K562 (cell line): Measurements from ENCODE around the gene KLC1. TPM values are rescaled to one million over a fixed set of nuclear protein-coding genes. Genes with fewer than 3 reads are reported as not detected.

Experiments used
- ATAC-seq: fragments of 200-7000 bp; cut with Tn5 transposase; 3 replicates; pipeline ENCODE4 v1.9.1; 2020; ENCODE audit warnings: moderate library complexity
- BruUV-seq: library from RNA; stranded (reverse); fragments of 400-500 nt; replicated peaks from 2 replicates; lab custom pipeline; 2021; lab: Mats Ljungman, UMichigan
- CTCF ChIA-PET: fragments of 300-600 bp; formaldehyde crosslinking; extraction: SDS; loops from one replicate; lab custom pipeline; 2021; ENCODE audit warnings: low intra/inter-chr PET ratio; lab: Yijun Ruan, JAX
- POLR2A ChIA-PET: fragments of 300-600, 350-650 bp; sonication (Branson Sonifier 250); formaldehyde crosslinking; extraction: SDS; loops from one replicate; lab custom pipeline; 2021; ENCODE audit warnings: antibody characterized with exemption, inconsistent platforms; lab: Yijun Ruan, JAX
- DNase-seq, 4 experiments: peaks; one replicate each; pipeline versions ENCODE4 v3.0.0 to v3.0.0-alpha.2; 2011 to 2018; ENCODE audit warnings: low spot score in 3 of 4, mixed read lengths in 3 of 4; ENCODE audit errors: extremely low read depth in 1 of 4
- FAIRE-seq: peaks from 2 replicates; lab custom pipeline; 2011; peaks lifted over from hg19 to GRCh38; lab: Jason Lieb, UNC
- H2AFZ ChIP-seq: 2 replicates; pipeline ENCODE4 v1.6.0; 2011; ENCODE audit warnings: low read depth, low read length, control low read depth, inconsistent platforms
- H3K27ac ChIP-seq: fragments of 200-600 bp; 3 replicates; pipeline ENCODE4 v1.8.0; 2011; ENCODE audit warnings: low read depth, mild to moderate bottlenecking, control low read depth, inconsistent platforms, low read length, moderate library complexity, mixed read lengths; ENCODE audit errors: extremely low read depth
- H3K27me3 ChIP-seq, 2 experiments: fragments of 300-600 bp in 1 of 2; 2 replicates in 1 of 2; 3 replicates in 1 of 2; pipeline versions ENCODE4 v1.6.0 to v1.8.0; 2011; ENCODE audit warnings: inconsistent platforms in 2 of 2, low read length in 2 of 2, mild to moderate bottlenecking in 1 of 2, mixed read lengths in 1 of 2, moderate library complexity in 1 of 2; ENCODE audit not compliant: control insufficient read depth in 2 of 2, insufficient read depth in 2 of 2
- H3K36me3 ChIP-seq: fragments of 300-600 bp; 3 replicates; pipeline ENCODE4 v1.8.0; 2011; ENCODE audit warnings: mild to moderate bottlenecking, low read length, inconsistent platforms; ENCODE audit not compliant: control insufficient read depth, insufficient read depth
- H3K4me1 ChIP-seq, 2 experiments: fragments of 200-600 bp in 1 of 2; replicated peaks in 1 of 2; 2 replicates in 1 of 2; 3 replicates in 1 of 2; pipeline versions ENCODE4 v1.5.1 to v1.8.0; 2011; ENCODE audit warnings: inconsistent platforms in 2 of 2, low read length in 2 of 2, mild to moderate bottlenecking in 1 of 2, mixed read lengths in 1 of 2, moderate library complexity in 1 of 2; ENCODE audit not compliant: control insufficient read depth in 2 of 2, insufficient read depth in 2 of 2
- H3K4me2 ChIP-seq: 2 replicates; pipeline ENCODE4 v1.6.1; 2011; ENCODE audit warnings: low read length, control low read depth, inconsistent platforms, mixed read lengths; ENCODE audit not compliant: insufficient read depth
- H3K4me3 ChIP-seq: fragments of 200-600 bp; sonication (generic), shearing (Covaris generic); 2 replicates; pipeline ENCODE4 v1.5.1; 2016; ENCODE audit warnings: control low read depth, inconsistent platforms
- H3K79me2 ChIP-seq: fragments of 200-600 bp; 3 replicates; pipeline ENCODE4 v1.8.0; 2011; ENCODE audit warnings: low read length, inconsistent platforms; ENCODE audit not compliant: control insufficient read depth, insufficient read depth
- H3K9ac ChIP-seq, 2 experiments: 2 replicates each; pipeline versions ENCODE4 v1.6.0 to v1.6.1; 2011; ENCODE audit warnings: low read depth in 2 of 2, low read length in 2 of 2, control low read depth in 1 of 2, inconsistent platforms in 1 of 2, mild to moderate bottlenecking in 1 of 2, mixed read lengths in 1 of 2; ENCODE audit not compliant: insufficient read depth in 1 of 2
- H3K9me1 ChIP-seq: one replicate; pipeline ENCODE4 v1.6.0; 2011; ENCODE audit warnings: inconsistent platforms, mild to moderate bottlenecking, low read length, moderate library complexity; ENCODE audit not compliant: control insufficient read depth, insufficient read depth
- H3K9me3 ChIP-seq: replicated peaks from 2 replicates; pipeline ENCODE4 v1.5.1; 2011; ENCODE audit warnings: low read depth, low read length, inconsistent platforms; ENCODE audit not compliant: control insufficient read depth, insufficient read depth
- H4K20me1 ChIP-seq: replicated peaks from 2 replicates; pipeline ENCODE4 v1.6.1; 2011; ENCODE audit warnings: low read length, inconsistent platforms, mixed read lengths; ENCODE audit not compliant: control insufficient read depth, insufficient read depth
- CC2D1A ChIP-seq: fragments of 450-650 bp; IDR thresholded peaks from 2 replicates; pipeline ENCODE4 v1.6.1; 2017; ENCODE audit warnings: mild to moderate bottlenecking
- HDAC2 ChIP-seq: fragments of 450-650 bp; IDR thresholded peaks from 2 replicates; pipeline ENCODE4 v1.6.1; 2016; ENCODE audit warnings: mild to moderate bottlenecking
- MEIS2 ChIP-seq: fragments of 450-650 bp; IDR thresholded peaks from 2 replicates; pipeline ENCODE4 v1.6.1; 2014; ENCODE audit warnings: mild to moderate bottlenecking; ENCODE audit not compliant: partially characterized antibody
- PHB2 ChIP-seq: fragments of 450-650 bp; IDR thresholded peaks from 2 replicates; pipeline ENCODE4 v1.6.1; 2017; ENCODE audit warnings: low read depth
- PHF8 ChIP-seq: fragments of 200-600 bp; sonication (generic); IDR thresholded peaks from 2 replicates; pipeline ENCODE4 v1.6.1; 2012; ENCODE audit warnings: mixed run types, mild to moderate bottlenecking, inconsistent platforms, low read length, moderate library complexity, borderline replicate concordance
- POLR2AphosphoS5 ChIP-seq: IDR thresholded peaks from 2 replicates; pipeline ENCODE4 v1.6.1; 2011; ENCODE audit warnings: mild to moderate bottlenecking, low read depth, low read length, moderate library complexity; ENCODE audit not compliant: control insufficient read depth, insufficient read depth
- SMARCC2 ChIP-seq: fragments of 450-650 bp; IDR thresholded peaks from 2 replicates; pipeline ENCODE4 v1.6.1; 2017; ENCODE audit warnings: antibody characterized with exemption, moderate library complexity, mild to moderate bottlenecking, low read depth
- VEZF1 ChIP-seq: fragments of 200-800 bp; sonication (Bioruptor generic); IDR thresholded peaks from 2 replicates; pipeline ENCODE4 v1.6.1; 2017; ENCODE audit warnings: missing genetic modification characterization, missing compliant biosample characterization
- ZEB2 ChIP-seq: fragments of 450-650 bp; IDR thresholded peaks from 2 replicates; pipeline ENCODE4 v1.6.1; 2016
- ZNF274 ChIP-seq: IDR thresholded peaks from 2 replicates; pipeline ENCODE4 v1.6.1; 2011; ENCODE audit warnings: low read depth, mild to moderate bottlenecking, low read length, moderate library complexity, borderline replicate concordance
- ZNF79 ChIP-seq: fragments of 250-450 bp; sonication (Bioruptor Pico); IDR thresholded peaks from 2 replicates; pipeline ENCODE4 v1.4.0; 2020; ENCODE audit warnings: low read depth, mild to moderate bottlenecking, moderate library complexity
- WGBS: fragments of 100-300 bp; shearing (Covaris generic); methylation state at CpG from one replicate; pipeline ENCODE4 v1.1.6; 2016; ENCODE audit warnings: low coverage, mixed read lengths; ENCODE audit not compliant: insufficient coverage; ENCODE audit errors: missing lambda C conversion rate; 5-methylcytosine and 5-hydroxymethylcytosine counted together
- in situ Hi-C: fragments of 300-500 bp; cut with MboI; formaldehyde crosslinking; loops from 4 replicates; pipeline ENCODE4 v1.15.0; 2018; ENCODE audit warnings: inconsistent platforms, mixed read lengths
- intact Hi-C: fragments of 100-400 bp; cut with micrococcal nuclease; formaldehyde crosslinking; loops from 2 replicates; pipeline ENCODE4 v1.14.2; 2022
- polyA plus RNA-seq, 8 experiments: library from polyadenylated mRNA; depleted of rRNA in 4 of 8; stranded (reverse) in 5 of 8; unstranded in 3 of 8; fragments of >200 nt; fragmentation: Nextera tagmentation in 2 of 8; fragmentation: Illumina TruSeq in 1 of 8; extraction: Ambion mirVana in 2 of 8; extraction: Trizol in 1 of 8; gene quantifications; 2 replicates each; pipeline versions ENCODE4 v1.2.1 to v1.2.3, GENCODE V29; 2011 to 2014; ENCODE audit warnings: inconsistent platforms in 1 of 8, missing spikeins in 1 of 8
- total RNA-seq, 7 experiments: library from RNA; depleted of rRNA in 6 of 7; stranded (reverse); fragments of >200 nt in 6 of 7; fragmentation: Illumina TruSeq in 2 of 7; extraction: Trizol in 2 of 7; gene quantifications; 2 replicates each; pipeline versions ENCODE4 v1.2.1 to v1.2.3, GENCODE V29; 2011 to 2021; ENCODE audit warnings: low replicate concordance in 1 of 7
- TF ChIP-seq, protein P1 (sequence below): sonication (generic); formaldehyde crosslinking; IDR thresholded peaks from 2 replicates; pipeline ENCODE4 v1.8.1; 2023; ENCODE audit warnings: mild to moderate bottlenecking, missing genetic modification reagents, moderate library complexity
- TF ChIP-seq, protein P2 (sequence below): sonication (generic); formaldehyde crosslinking; IDR thresholded peaks from 2 replicates; pipeline ENCODE4 v1.8.0; 2022; ENCODE audit warnings: mild to moderate bottlenecking, missing genetic modification reagents, borderline replicate concordance
- TF ChIP-seq, protein P3 (sequence below): fragments of 450-650 bp; IDR thresholded peaks from 2 replicates; pipeline ENCODE4 v1.6.1; 2016; ENCODE audit warnings: borderline replicate concordance

KLC1 gene
- total and polyA plus RNA-seq, 9 of the 15 experiments (the other 6 are each of a cell fraction or from before 2014, with no cell fraction given), result 4.9 to 134 (median 54.8) TPM

DNA sequence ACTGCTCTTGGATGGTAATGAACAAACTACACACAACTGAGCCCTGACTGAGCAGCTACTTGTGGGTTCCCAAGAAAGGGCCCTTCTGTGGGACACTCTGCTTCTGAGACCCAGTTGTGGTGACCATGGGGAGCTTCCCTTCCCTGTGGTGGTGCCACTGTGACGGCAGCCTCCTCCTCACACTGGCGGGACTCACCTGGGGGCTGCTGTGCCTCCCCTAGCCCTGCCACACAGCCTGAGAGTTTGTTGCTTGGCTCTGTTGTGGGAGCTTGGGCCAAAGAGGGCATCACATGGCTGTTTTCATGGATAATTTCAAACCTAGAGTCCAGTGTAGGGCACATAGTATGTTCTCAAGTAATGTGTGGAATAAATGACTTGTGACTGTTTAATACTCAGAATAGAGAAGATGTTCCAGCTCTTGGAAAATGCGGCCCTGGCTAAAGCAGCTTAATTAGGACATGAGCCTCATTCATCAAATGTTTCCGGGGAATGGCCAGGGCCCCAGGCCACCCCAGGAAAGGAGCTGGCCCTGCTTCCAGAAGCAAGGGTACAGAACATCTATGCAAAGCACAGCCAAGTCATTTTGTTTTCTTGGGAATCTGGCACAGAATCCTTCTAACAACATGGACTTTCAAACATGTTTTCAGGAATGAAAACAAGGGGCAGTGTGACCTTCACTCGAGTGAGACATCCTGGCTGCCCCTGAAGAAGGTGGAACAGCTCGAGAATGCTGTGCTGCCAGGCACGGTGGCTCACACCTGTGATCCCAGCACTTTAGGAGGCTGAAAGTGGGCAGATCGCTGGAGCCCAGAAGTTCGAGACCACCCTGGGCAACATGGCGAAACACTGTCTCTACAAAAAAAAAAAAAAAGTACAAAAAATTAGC, 107.8 kb downstream of the KLC1 start:
- Histone ChIP-seq H3K79me2 (no peaks in the 10 kb centered on the region), H4K20me1 (no peaks in the 10 kb centered on the region), H3K9me3 (no peaks in the 10 kb centered on the region), H3K9ac (no peak overlapping the region), H3K27ac (no peak overlapping the region), H3K4me3 (no peak overlapping the region), H2AFZ (no peak overlapping the region), H3K27me3 (peaks cover 0 to 14% of the 10 kb centered on the region in 2 experiments; a peak in 1 of 5 replicates), H3K4me2 (no peak overlapping the region), H3K4me1 (peaks cover 0 to 15% of the 10 kb centered on the region in 2 experiments; a peak in 3 of 5 replicates), H3K9me1 (no peaks in the 10 kb centered on the region), H3K36me3 (peaks cover 20% of the 10 kb centered on the region; the same call in 2 of the 3 replicates)
- FAIRE-seq, result no peak
- 44% methylated on average over 8 of the region's 10 CpGs for WGBS
- ChIA-PET CTCF (no interaction called here), POLR2A (interaction anchor here (1.1 to 1.6 kb wide), 3 partner anchors 12 to 22 kb away, joined by 3 read pairs; partner anchors contain the start of genes XRCC3 and ZFYVE21)
- DNase-seq, result no peak
- intact Hi-C loops, result no loop called here
- in situ Hi-C loops, result no loop called here
- ATAC-seq, result no peak
- no TSS peak for BruUV-seq
- TF ChIP-seq PHF8 (no peak), PHB2 (no peak), POLR2AphosphoS5 (no peak), MEIS2 (no peak), ZNF79 (CRISPR knock-in tag) (no peak), SMARCC2 (no peak), VEZF1 (CRISPR knock-in tag) (no peak), ZNF274 (no peak), ZEB2 (no peak), CC2D1A (no peak), HDAC2 (no peak)
- TF ChIP-seq, protein P1, sequence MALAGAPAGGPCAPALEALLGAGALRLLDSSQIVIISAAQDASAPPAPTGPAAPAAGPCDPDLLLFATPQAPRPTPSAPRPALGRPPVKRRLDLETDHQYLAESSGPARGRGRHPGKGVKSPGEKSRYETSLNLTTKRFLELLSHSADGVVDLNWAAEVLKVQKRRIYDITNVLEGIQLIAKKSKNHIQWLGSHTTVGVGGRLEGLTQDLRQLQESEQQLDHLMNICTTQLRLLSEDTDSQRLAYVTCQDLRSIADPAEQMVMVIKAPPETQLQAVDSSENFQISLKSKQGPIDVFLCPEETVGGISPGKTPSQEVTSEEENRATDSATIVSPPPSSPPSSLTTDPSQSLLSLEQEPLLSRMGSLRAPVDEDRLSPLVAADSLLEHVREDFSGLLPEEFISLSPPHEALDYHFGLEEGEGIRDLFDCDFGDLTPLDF (CRISPR knock-in tag), result no peak
- TF ChIP-seq, protein P2, sequence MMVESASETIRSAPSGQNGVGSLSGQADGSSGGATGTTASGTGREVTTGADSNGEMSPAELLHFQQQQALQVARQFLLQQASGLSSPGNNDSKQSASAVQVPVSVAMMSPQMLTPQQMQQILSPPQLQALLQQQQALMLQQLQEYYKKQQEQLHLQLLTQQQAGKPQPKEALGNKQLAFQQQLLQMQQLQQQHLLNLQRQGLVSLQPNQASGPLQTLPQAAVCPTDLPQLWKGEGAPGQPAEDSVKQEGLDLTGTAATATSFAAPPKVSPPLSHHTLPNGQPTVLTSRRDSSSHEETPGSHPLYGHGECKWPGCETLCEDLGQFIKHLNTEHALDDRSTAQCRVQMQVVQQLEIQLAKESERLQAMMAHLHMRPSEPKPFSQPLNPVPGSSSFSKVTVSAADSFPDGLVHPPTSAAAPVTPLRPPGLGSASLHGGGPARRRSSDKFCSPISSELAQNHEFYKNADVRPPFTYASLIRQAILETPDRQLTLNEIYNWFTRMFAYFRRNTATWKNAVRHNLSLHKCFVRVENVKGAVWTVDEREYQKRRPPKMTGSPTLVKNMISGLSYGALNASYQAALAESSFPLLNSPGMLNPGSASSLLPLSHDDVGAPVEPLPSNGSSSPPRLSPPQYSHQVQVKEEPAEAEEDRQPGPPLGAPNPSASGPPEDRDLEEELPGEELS, result no peak
- TF ChIP-seq, protein P3, sequence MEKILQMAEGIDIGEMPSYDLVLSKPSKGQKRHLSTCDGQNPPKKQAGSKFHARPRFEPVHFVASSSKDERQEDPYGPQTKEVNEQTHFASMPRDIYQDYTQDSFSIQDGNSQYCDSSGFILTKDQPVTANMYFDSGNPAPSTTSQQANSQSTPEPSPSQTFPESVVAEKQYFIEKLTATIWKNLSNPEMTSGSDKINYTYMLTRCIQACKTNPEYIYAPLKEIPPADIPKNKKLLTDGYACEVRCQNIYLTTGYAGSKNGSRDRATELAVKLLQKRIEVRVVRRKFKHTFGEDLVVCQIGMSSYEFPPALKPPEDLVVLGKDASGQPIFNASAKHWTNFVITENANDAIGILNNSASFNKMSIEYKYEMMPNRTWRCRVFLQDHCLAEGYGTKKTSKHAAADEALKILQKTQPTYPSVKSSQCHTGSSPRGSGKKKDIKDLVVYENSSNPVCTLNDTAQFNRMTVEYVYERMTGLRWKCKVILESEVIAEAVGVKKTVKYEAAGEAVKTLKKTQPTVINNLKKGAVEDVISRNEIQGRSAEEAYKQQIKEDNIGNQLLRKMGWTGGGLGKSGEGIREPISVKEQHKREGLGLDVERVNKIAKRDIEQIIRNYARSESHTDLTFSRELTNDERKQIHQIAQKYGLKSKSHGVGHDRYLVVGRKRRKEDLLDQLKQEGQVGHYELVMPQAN, result no peak
